Lung (tissue), 12 donors: ENCODE results near the gene MAGEC1. TPM values are rescaled to one million over a fixed set of nuclear protein-coding genes. Genes with fewer than 3 reads are reported as not detected.

Experiments used
- ATAC-seq: fragments of 200-7000 bp; cut with Tn5 transposase; one replicate; pipeline ENCODE4 v1.9.1; 2020; ENCODE audit warnings: moderate number of reproducible peaks; ENCODE audit not compliant: insufficient read depth, low FRiP score
- DNase-seq, 3 donors: peaks; one replicate each; pipeline ENCODE4 v3.0.0-alpha.2; 2013 to 2017
- H3K27ac ChIP-seq, 2 donors: one replicate each; pipeline ENCODE4 v1.5.1; 2013; ENCODE audit warnings: mild to moderate bottlenecking in 2 of 2, moderate library complexity in 2 of 2, control low read depth in 1 of 2, inconsistent platforms in 1 of 2, low read depth in 1 of 2, low read length in 1 of 2
- H3K27me3 ChIP-seq, 3 donors: one replicate each; pipeline ENCODE4 v1.5.1; 2013; ENCODE audit warnings: low read length in 2 of 3; ENCODE audit not compliant: control insufficient read depth in 3 of 3, insufficient read depth in 3 of 3
- H3K36me3 ChIP-seq, 4 donors: one replicate each; pipeline ENCODE4 v1.5.1; 2013; ENCODE audit warnings: low read length in 4 of 4, mild to moderate bottlenecking in 1 of 4, moderate library complexity in 1 of 4; ENCODE audit not compliant: control insufficient read depth in 4 of 4, insufficient read depth in 4 of 4
- H3K4me1 ChIP-seq, 5 donors: one replicate each; pipeline ENCODE4 v1.5.1; 2013; ENCODE audit warnings: low read length in 5 of 5, mild to moderate bottlenecking in 2 of 5, moderate library complexity in 1 of 5; ENCODE audit not compliant: control insufficient read depth in 5 of 5, insufficient read depth in 5 of 5
- H3K4me3 ChIP-seq: one replicate; pipeline ENCODE4 v1.5.1; 2013; ENCODE audit warnings: mild to moderate bottlenecking, control low read depth, moderate library complexity
- H3K9ac ChIP-seq, 2 donors: one replicate each; pipeline ENCODE4 v1.5.1; 2013; ENCODE audit warnings: low read length in 2 of 2, control low read depth in 1 of 2; ENCODE audit not compliant: insufficient read depth in 1 of 2
- H3K9me3 ChIP-seq, 4 donors: one replicate each; pipeline ENCODE4 v1.5.1; 2013; ENCODE audit warnings: low read length in 3 of 4, mild to moderate bottlenecking in 1 of 4, moderate library complexity in 1 of 4; ENCODE audit not compliant: control insufficient read depth in 4 of 4, insufficient read depth in 3 of 4
- CTCF ChIP-seq: IDR thresholded peaks from 2 replicates; pipeline ENCODE4 v1.5.1; 2012; ENCODE audit warnings: mild to moderate bottlenecking; ENCODE audit errors: control extremely low read depth, extremely low read depth
- WGBS, 2 donors: extraction: QIAGEN DNeasy Blood & Tissue Kit; methylation state at CpG; one replicate each; pipeline ENCODE4 v1.1.7; 2013; 5-methylcytosine and 5-hydroxymethylcytosine counted together
- polyA plus RNA-seq, 2 donors: library from polyadenylated mRNA; stranded (reverse); fragments of 200-250 nt; gene quantifications; one replicate each; pipeline ENCODE4 v1.2.1, GENCODE V29; 2013
- total RNA-seq, 2 donors: library from RNA; depleted of rRNA in 1 of 2; stranded (reverse); fragments of >200 nt in 1 of 2; gene quantifications; one replicate each; pipeline ENCODE4 v1.2.1, GENCODE V29; 2014 to 2021
- donor health status: control.
- donor health status: control.
- donor health status: Bipolar disorder and iron deficiency.
- donor health status: healthy.
- donor health status: DM: yes; HTN: yes; CAD: no.

MAGEC1 gene
- total and polyA plus RNA-seq, 4 donors, result 0.48 TPM; not detected in 3

DNA sequence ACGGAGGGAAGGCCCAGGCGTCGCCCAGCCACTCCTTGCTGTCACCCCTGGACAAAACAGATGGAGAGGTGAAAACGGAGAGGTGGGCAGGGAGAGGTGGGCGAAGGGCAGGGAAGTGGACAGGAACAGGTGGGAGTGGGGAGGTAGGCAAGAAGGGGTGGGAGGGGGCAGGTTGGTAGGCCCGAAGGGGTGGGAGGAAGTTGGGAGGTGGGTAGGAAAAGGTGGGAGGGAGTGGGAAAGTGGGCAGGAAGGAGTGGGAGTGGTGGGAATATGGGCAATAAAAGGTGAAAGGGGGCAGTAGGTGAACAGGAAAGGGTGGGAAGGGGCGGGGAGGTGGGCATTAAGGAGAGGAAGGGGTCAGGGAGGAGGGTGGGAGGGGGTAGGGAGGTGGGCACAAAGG lies 9.0 kb upstream of the MAGEC1 start:
- H3K4me3 ChIP-seq, result no peak overlapping the region
- DNase-seq (no peak), ATAC-seq (no peak)
- no peaks in the 10 kb centered on the region for H3K4me1 ChIP-seq
- no peak overlapping the region for H3K9ac ChIP-seq
- H3K9me3 ChIP-seq, result peaks cover 0 to 1% (median 0%) of the 10 kb centered on the region in 4 donors
- peaks cover 0 to 2% (median 0%) of the 10 kb centered on the region in 3 donors for H3K27me3 ChIP-seq
- no peaks in the 10 kb centered on the region for H3K36me3 ChIP-seq
- no peak for TF ChIP-seq CTCF
- H3K27ac ChIP-seq, result no peak overlapping the region
- WGBS, 2 donors, result 73 to 86% methylated on average over 6 to 7 of the region's 7 CpGs

DNA sequence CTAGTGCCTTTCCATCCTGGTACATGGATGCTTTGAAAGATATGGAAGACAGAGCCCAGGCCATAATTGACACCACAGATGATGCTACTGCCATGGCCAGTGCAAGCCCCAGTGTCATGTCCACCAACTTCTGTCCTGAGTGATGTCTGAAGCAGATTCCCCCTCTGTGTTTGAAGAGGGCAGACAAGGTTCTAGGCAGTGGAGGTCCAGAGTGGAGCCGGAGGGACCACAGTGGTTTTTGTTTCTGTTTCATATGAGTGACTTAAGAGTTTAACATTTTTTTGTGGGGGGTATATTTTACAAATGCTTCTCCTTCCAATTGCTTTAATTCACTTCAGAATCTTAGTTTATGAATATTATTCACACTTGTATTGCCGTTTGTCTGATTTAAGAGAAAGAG lies 6.0 kb upstream of the MAGEC1 start:
- H3K4me1 ChIP-seq, result no peaks in the 10 kb centered on the region
- H3K9ac ChIP-seq, result no peak overlapping the region
- DNase-seq (no peak), ATAC-seq (no peak)
- peaks cover 0 to 1% (median 0%) of the 10 kb centered on the region in 4 donors for H3K9me3 ChIP-seq
- no peaks in the 10 kb centered on the region for H3K36me3 ChIP-seq
- WGBS, 2 donors, result 81 to 87% methylated on average over 2 of the region's 2 CpGs
- H3K27me3 ChIP-seq, result peaks cover 0 to 2% (median 0%) of the 10 kb centered on the region in 3 donors
- H3K4me3 ChIP-seq, result no peak overlapping the region
- H3K27ac ChIP-seq, result no peak overlapping the region
- TF ChIP-seq CTCF, result no peak

- 83 to 84% methylated on average over 4 of the region's 4 CpGs for WGBS, 2 donors
- Histone ChIP-seq H3K4me1 (no peaks in the 10 kb centered on the region), H3K27ac (no peak overlapping the region), H3K4me3 (no peak overlapping the region), H3K9me3 (peaks cover 0 to 3% (median 0%) of the 10 kb centered on the region in 4 donors), H3K9ac (no peak overlapping the region), H3K27me3 (no peaks in the 10 kb centered on the region), H3K36me3 (no peaks in the 10 kb centered on the region)
- no peak for DNase-seq
- no peak for TF ChIP-seq CTCF
- no peak for ATAC-seq
Measured at GRCh38 chrX:141902366-141902765, 1.3 kb upstream of the MAGEC1 start.

- Histone ChIP-seq H3K9me3 (peaks cover 0 to 2% (median 0%) of the 10 kb centered on the region in 4 donors), H3K36me3 (no peaks in the 10 kb centered on the region), H3K4me3 (no peak overlapping the region), H3K9ac (no peak overlapping the region), H3K4me1 (no peaks in the 10 kb centered on the region), H3K27me3 (peaks cover 0 to 2% (median 0%) of the 10 kb centered on the region in 3 donors), H3K27ac (no peak overlapping the region)
- no peak for ATAC-seq
- no peak for TF ChIP-seq CTCF
- DNase-seq, result no peak
- 84 to 88% methylated on average over 5 to 6 of the region's 6 CpGs for WGBS, 2 donors
Measured at GRCh38 chrX:141904262-141904661, 568 bp downstream of the MAGEC1 start.
